HepG2 (cell line): Measurements from ENCODE around the gene AHCYL2.

Source experiments
- ZFX ChIP-seq: sonication (generic); formaldehyde crosslinking; IDR thresholded peaks from 2 replicates; pipeline ENCODE4 v1.4.0; 2020; ENCODE audit warnings: mild to moderate bottlenecking, low read depth, missing genetic modification reagents, moderate library complexity
- ZNF572 ChIP-seq: sonication (generic); formaldehyde crosslinking; IDR thresholded peaks from 2 replicates; pipeline ENCODE4 v1.5.1; 2020; ENCODE audit warnings: mild to moderate bottlenecking, missing genetic modification reagents

GRCh38 chr7:129388333-129389098, 163.7 kb downstream of the AHCYL2 start:
- TF ChIP-seq ZFX (CRISPR knock-in tag) = no peak
- TF ChIP-seq ZNF572 (CRISPR knock-in tag) = no peak
